Activated T-cell treated with anti-CD3 and anti-CD28 coated beads for 1 hour (primary cell): ENCODE measurements around the gene HDDC3.
A peak's percentile ranks its signal among the peaks of the same experiment; 100 is the strongest.

ENCODE experiments used
- DNase-seq: peaks from one replicate; pipeline ENCODE4 v3.0.0-alpha.2; 2020; ENCODE audit warnings: low read depth

The HDDC3 gene

GRCh38 chr15:90953947-90954711 is 21.8 kb upstream of the HDDC3 start:
- DNase-seq: no peak

DNA sequence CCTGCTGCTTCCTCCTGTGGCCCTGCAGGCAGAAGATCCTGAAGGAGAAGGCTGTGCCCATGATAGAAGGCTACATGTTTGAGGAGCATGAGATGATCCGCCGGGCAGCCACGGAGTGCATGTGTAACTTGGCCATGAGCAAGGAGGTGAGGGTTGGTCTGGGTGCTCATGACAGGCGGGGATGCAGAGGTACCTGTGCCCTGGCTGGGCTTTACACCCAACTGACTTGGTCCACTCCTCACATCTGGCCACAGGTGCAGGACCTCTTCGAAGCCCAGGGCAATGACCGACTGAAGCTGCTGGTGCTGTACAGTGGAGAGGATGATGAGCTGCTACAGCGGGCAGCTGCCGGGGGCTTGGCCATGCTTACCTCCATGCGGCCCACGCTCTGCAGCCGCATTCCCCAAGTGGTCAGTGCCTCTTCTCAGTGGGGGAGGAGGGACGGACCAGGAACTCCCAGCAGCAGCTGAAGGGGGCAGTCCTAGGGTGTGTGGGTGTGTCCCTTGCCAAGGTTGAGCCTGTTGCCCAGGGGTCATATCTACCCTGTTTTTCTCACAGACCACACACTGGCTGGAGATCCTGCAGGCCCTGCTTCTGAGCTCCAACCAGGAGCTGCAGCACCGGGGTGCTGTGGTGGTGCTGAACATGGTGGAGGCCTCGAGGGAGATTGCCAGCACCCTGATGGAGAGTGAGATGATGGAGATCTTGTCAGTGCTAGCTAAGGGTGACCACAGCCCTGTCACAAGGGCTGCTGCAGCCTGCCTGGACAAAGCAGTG is 20.7 kb upstream of the HDDC3 start:
- DNase-seq: no peak

DNA sequence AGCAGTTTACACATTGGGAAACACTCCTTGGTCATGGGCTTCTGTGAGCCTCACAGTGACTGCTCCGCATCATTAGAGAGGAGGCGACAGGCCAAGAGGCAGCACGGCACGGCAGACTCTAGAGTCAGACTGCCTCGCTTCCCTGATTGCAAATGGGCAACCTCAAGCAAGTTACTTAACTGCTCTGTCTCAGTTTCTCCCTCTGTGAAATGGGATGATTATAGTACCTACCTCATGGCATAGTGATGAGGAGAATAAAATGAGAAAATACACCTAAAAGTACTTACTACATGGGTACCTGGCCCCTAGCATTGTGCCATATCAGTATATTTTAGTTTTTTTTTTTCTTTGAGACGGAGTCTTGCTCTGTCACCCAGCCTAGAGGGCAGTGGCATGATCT is 18.3 kb upstream of the HDDC3 start:
- DNase-seq: no peak

- DNase-seq: no peak
Measured at GRCh38 chr15:90949979-90950675, 17.8 kb upstream of the HDDC3 start.

DNA sequence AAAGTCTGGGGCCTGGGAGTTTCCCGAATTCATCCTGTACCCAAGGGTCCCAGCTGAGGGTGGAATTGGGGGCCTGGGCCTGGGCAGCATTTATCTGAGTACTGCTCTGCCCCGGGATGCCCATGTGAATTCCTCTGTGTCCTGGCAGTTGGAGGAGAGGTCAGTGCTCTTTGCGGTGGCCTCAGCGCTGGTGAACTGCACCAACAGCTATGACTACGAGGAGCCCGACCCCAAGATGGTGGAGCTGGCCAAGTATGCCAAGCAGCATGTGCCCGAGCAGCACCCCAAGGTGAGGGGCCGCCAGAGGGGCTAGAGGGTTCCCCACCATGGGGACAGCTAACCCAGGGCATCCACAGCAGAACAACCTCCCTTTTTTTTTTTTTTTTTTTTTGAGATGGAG is 16.2 kb upstream of the HDDC3 start:
- DNase-seq: no peak

DNA sequence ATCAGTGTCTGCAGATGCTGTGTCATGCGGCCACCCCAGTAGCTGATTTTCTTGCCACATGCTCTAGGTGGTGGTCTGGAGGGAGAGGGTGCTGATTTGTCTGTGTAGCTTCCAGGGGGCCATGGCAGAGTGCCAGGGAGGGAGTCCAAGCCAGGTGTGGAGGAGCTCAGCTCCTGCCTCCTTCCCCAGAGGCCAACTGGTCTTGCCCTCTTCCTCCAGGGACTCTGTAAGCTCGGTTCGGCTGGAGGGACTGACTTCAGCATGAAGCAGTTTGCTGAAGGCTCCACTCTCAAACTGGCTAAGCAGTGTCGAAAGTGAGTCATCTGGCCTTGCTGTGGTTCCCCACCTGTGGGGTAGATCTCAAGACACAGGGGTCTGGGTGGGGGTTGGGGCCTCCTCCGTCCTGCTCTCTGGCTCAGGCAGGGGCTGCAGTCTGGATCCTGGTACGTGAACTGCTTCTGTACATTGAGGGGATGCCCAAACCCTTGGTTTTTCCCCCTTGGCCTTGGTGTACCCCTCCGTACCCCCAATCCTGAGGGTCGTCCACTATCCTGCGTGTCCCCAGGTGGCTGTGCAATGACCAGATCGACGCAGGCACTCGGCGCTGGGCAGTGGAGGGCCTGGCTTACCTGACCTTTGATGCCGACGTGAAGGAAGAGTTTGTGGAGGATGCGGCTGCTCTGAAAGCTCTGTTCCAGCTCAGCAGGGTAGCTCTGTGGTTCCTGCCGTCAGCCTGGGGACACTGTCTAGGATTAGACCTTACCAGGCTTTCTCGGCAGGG is 15.4 kb upstream of the HDDC3 start:
- no peak for DNase-seq

- no peak for DNase-seq
Measured at GRCh38 chr15:90946941-90947576, 14.7 kb upstream of the HDDC3 start.

GRCh38 chr15:90946538-90946937 is 14.2 kb upstream of the HDDC3 start:
- no peak for DNase-seq

GRCh38 chr15:90945091-90945490 is 12.7 kb upstream of the HDDC3 start:
- no peak for DNase-seq

DNA sequence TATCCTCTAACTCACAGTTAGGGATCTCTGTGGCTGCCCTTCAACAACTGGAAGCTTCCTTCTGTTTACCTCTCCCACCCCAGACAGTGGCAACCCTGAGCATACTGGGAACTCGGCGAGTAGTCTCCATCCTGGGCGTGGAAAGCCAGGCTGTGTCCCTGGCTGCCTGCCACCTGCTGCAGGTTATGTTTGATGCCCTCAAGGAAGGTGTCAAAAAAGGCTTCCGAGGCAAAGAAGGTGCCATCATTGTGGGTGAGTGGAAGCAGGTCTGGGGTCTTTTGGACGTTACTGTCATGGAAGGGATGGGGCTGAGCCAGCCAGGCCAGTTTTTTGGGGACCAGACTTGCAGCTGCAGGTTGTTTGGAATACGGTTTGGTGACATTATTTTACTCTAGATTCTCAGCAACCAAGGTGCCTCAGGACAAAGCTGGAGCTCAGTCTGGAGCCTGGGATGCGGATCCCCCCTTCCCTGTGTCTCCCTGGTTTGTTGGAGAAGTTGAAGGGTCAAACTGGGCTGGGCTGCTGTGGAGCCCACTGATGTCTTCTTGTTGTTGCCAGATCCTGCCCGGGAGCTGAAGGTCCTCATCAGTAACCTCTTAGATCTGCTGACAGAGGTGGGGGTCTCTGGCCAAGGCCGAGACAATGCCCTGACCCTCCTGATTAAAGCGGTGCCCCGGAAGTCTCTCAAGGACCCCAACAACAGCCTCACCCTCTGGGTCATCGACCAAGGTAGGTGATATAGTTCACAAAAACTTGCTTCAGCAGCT is 10.2 kb upstream of the HDDC3 start:
- no peak for DNase-seq

DNA sequence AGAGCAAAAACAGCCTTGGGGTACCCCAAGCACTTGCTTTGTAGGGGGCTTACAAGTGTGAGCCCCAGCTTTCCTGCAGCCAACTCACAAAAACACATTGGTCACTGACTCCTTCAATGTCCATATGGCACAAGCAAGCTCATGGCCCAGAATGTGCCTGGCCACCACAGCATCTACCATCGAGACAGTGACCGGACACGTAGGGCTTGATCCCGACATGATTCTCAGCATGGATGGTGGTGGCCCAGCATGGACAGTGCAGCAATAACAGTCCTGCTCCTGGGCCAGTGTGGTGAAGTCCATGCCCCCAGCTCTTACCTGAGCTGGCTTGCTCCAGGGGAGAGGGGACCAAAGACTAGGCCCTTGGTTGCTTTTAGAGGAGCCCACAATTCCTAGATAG is 8.7 kb upstream of the HDDC3 start:
- no peak for DNase-seq

- DNase-seq: no peak
Measured at GRCh38 chr15:90939756-90940155, 7.4 kb upstream of the HDDC3 start.

DNA sequence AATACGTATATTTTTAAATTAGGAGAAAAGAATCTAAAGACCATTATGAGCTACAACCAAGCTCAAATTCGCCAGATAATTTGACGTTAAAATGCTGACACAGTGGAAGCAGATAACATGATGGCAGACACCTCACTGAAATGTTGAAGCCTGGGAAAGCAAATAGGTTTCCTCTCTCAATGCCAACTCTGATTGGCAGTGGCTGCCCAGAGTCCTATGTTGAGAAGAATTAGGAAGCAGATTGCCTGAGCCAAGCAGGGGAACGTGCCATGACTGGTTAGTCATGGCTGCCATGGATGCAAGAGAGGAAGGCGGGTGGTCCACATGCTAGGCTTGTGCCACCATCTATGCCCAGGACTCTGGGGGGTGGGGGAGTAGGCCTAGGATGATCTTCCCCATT is 5.9 kb upstream of the HDDC3 start:
- DNase-seq: no peak

DNA sequence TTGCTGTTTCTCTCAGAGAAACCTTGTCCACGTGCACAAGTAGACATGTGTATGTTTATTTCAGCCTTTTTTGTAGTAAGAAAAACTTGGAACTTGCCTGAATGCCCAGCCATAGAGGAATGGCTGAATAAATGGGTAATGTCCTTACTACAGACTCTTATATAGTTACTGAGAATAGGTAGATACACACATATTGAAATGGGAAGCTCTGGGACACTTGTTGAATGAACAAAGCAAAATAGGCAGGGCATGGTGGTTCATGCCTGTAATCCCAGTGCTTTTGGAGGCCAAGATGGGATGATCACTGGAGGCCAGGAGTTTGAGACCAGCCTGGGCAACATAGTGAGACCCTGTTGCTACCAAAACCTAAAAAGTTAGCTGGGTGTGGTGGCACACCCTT is 4.5 kb upstream of the HDDC3 start:
- DNase-seq: no peak

DNA sequence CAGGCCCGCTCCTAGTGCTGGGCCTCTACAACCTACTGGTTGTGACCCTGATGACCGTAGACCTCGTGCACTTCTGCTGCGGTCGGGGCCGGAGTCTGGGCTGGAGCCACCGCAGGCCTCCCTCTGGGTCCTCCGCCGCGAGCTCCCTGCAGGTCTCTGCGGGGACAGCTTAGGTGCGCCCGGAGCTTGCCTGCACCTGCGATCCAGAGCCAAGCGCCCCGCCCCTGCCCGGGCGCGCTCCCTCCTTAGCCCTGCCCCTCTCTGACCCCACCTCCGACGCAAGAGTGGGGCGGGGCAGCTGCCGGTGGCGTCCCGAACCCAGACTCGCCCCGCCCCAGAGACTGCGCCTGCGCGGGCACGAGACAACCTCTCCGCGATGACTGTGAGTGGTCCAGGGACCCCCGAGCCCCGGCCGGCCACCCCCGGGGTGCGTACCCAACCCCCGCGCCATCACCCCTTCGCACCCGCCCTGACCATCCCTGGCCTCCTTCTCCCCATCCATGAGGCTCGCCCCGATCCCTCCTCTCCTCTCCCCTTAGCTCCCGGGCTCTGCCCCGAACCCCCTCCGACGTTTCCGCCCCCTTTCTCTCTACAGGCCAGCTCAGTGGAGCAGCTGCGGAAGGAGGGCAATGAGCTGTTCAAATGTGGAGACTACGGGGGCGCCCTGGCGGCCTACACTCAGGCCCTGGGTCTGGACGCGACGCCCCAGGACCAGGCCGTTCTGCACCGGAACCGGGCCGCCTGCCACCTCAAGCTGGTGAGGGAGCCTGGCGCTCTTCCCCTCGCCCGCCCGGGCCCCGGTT is 2.8 kb upstream of the HDDC3 start, which contains the start of gene UNC45A:
Gene UNC45A (plus strand): TSS at position 337 of the 803 bp plus-strand sequence. CDS start 40 bp downstream, at position 377.
- peak; percentile 97 for DNase-seq

DNA sequence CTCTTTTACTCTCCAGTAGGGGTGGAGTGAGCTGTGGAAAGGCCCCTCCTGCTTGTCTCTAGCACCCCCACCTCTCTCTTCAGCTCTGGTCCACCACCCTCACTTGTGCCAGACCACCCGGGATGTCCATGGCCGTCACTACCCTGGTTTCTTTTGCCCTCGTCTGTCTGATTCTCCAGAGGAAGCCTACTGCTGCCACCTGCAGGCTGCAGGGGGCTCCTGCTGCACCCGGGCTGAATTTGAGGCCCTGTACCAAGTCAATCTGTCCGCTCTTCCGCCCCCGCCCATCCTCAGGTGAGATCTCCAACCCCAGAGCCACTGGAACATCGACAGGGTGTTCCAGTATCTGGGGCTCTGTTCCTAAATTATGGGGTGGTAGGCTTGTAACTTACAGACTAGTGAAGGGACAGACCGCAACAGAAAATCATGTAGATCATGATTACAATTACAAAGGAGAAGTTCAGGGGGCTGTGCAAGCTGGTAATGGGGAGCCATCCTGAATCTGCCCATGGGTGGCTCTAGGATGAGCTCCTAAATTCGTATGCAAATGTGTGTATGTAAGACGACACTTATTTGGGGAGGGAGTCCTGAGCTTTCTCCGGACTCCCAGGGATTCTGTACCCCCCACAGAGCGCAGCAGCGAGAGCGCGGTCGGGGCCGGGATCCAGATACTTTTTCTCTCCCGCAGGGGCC is 2.1 kb upstream of the HDDC3 start:
- DNase-seq: peak; percentile 81

GRCh38 chr15:90933301-90933700 is 952 bp upstream of the HDDC3 start:
- no peak for DNase-seq

- DNase-seq: no peak
Measured at GRCh38 chr15:90932660-90932991, 277 bp upstream of the HDDC3 start.

DNA sequence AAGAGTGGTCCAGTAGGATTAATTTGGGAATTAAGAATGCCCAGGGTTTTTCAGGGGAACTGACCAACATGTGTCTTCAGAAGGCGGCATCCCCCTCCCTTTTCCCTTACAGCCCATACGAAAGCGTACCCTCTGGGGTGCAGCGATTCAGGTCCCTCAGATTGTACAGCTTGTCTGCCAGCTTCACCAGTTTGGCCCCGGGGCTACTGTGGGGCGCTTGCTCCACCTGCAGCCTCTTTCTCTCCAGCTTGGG is 848 bp downstream of the HDDC3 start:
- DNase-seq: no peak
